ENCODE results near the gene MAD1L1.

DNA sequence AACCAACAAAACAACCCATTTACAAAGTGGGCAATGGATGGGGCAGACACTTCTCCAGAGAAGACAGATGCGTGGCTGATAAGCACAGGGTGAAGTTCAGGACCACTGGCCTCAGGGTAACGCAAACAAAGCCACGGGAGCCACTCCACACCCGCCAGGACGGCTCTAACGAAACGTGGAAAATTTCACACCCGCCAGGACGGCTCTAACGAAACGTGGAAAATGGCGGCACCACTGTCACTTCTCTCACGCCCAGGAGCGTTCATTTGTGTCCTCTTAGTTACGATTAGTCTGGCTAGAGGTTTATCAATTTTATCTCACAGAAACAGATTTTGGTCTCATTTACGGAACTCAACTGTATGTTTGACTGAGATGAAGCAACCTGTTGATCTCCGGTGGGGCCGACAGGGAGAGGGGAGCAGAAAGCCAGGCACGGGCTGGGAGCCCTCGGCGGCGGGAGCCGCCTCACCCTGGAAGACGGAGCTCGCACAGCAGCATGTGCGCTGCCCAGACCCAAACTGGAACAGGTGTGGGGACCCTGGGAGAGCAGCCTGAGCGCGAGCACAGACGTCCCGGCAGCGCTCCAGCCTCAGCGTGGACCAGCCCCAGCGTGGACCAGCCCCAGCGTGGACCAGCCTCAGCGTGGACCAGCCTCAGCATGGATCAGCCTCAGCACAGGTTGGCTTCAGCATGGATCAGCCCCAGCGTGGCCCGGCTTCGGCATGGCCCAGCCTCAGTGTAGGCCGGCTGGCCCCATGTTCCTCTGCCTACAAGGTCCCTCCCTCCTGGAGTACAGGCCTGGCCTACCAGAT is 243.5 kb downstream of the MAD1L1 start:
- no peak for TF ChIP-seq JUN (IDR thresholded peaks at IDR 0.05; ENCODE audit: borderline replicate concordance, insufficient read depth, insufficient read length, low read depth)
- TF ChIP-seq, protein P1, sequence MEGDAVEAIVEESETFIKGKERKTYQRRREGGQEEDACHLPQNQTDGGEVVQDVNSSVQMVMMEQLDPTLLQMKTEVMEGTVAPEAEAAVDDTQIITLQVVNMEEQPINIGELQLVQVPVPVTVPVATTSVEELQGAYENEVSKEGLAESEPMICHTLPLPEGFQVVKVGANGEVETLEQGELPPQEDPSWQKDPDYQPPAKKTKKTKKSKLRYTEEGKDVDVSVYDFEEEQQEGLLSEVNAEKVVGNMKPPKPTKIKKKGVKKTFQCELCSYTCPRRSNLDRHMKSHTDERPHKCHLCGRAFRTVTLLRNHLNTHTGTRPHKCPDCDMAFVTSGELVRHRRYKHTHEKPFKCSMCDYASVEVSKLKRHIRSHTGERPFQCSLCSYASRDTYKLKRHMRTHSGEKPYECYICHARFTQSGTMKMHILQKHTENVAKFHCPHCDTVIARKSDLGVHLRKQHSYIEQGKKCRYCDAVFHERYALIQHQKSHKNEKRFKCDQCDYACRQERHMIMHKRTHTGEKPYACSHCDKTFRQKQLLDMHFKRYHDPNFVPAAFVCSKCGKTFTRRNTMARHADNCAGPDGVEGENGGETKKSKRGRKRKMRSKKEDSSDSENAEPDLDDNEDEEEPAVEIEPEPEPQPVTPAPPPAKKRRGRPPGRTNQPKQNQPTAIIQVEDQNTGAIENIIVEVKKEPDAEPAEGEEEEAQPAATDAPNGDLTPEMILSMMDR (IDR thresholded peaks at IDR 0.05; ENCODE audit: extremely low read depth in 1 of 2, insufficient read depth in 1 of 2, low read depth in 1 of 2, low read length in 2 of 2), result no peak
- no peak for TF ChIP-seq POLR2AphosphoS5 (IDR thresholded peaks at IDR 0.05; ENCODE audit: insufficient read depth, low read depth, low read length)
- no peak for TF ChIP-seq MYC (IDR thresholded peaks at IDR 0.05; ENCODE audit: low read depth, low read length)
- TF ChIP-seq GATA2 (IDR thresholded peaks at IDR 0.05; ENCODE audit: insufficient read depth, insufficient read length, low read depth, low read length), result no peak
